ENCODE results near the gene DGKE.

Gene DGKE

DNA sequence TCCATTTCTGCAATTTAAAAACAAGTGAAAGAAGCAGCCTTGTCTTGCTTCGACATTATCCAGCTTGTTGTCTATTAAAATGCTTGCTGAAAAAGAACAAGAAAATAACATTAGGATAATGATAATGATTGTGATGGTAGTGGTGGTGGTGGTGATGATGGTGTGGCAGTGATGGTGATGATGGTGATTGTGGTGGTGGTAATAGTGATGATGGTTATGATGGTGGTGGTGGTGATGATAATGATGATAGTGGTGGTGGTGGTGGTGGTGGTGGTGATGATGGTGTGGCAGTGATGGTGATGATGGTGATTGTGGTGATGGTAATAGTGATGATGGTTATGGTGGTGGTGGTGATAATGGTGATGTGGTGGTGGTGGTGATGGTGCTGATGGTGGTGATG, 41.7 kb upstream of the DGKE start:
- H3K4me2 ChIP-seq (ENCODE audit: low read length), result no peak overlapping the region
- H3K9me3 ChIP-seq (ENCODE audit: insufficient read depth, low read length), result no peaks in the 10 kb centered on the region
- no peak overlapping the region for H2AFZ ChIP-seq (ENCODE audit: low read depth, low read length)
- no peak overlapping the region for H3K9ac ChIP-seq (ENCODE audit: low read length)
- no peaks in the 10 kb centered on the region for H3K79me2 ChIP-seq (ENCODE audit: low read length)
- TF ChIP-seq, protein P1, sequence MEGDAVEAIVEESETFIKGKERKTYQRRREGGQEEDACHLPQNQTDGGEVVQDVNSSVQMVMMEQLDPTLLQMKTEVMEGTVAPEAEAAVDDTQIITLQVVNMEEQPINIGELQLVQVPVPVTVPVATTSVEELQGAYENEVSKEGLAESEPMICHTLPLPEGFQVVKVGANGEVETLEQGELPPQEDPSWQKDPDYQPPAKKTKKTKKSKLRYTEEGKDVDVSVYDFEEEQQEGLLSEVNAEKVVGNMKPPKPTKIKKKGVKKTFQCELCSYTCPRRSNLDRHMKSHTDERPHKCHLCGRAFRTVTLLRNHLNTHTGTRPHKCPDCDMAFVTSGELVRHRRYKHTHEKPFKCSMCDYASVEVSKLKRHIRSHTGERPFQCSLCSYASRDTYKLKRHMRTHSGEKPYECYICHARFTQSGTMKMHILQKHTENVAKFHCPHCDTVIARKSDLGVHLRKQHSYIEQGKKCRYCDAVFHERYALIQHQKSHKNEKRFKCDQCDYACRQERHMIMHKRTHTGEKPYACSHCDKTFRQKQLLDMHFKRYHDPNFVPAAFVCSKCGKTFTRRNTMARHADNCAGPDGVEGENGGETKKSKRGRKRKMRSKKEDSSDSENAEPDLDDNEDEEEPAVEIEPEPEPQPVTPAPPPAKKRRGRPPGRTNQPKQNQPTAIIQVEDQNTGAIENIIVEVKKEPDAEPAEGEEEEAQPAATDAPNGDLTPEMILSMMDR (IDR thresholded peaks at IDR 0.05; ENCODE audit: low read depth, low read length), result no peak
- no peak for TF ChIP-seq EZH2phosphoT487 (IDR thresholded peaks at IDR 0.05; ENCODE audit: low read depth)
- H3K27ac ChIP-seq (ENCODE audit: low read length), result no peak overlapping the region
- H3K36me3 ChIP-seq (replicated peaks; ENCODE audit: low read depth, low read length), result no peaks in the 10 kb centered on the region
- peaks cover 4% of the 10 kb centered on the region for H3K4me1 ChIP-seq (ENCODE audit: low read length)
- no peaks in the 10 kb centered on the region for H3K27me3 ChIP-seq (ENCODE audit: low read depth, low read length)
- no peak overlapping the region for H3K4me3 ChIP-seq (ENCODE audit: low read length)
- H4K20me1 ChIP-seq (ENCODE audit: insufficient read depth, low read length), result no peaks in the 10 kb centered on the region

DNA sequence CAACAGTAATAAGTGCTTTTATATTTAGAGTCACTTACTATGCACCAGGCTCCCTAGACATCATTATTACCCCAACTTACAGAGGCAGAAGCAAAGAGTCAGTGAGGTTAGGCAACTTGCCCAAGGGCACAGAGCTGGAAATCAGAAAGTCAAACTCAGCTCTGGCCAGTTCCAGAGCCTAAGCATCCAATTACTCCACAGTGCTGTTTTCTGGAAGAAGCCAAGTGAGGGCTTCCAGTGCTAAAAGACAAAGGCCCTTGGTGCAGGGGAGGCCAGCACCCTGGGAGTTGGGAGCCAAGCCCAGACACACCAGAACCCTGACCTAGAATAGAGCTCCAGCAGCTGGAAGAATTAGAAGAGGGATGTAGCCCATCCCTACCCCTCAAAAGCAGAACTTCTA, 40.4 kb upstream of the DGKE start:
- no peaks in the 10 kb centered on the region for H3K4me1 ChIP-seq (ENCODE audit: low read length)
- H2AFZ ChIP-seq (ENCODE audit: low read depth, low read length), result no peak overlapping the region
- H3K9ac ChIP-seq (ENCODE audit: low read length), result no peak overlapping the region
- no peak for TF ChIP-seq EZH2phosphoT487 (IDR thresholded peaks at IDR 0.05; ENCODE audit: low read depth)
- TF ChIP-seq, protein P1 (IDR thresholded peaks at IDR 0.05; ENCODE audit: low read depth, low read length), result no peak
- no peak overlapping the region for H3K27ac ChIP-seq (ENCODE audit: low read length)
- H3K36me3 ChIP-seq (replicated peaks; ENCODE audit: low read depth, low read length), result no peaks in the 10 kb centered on the region
- H3K79me2 ChIP-seq (ENCODE audit: low read length), result no peaks in the 10 kb centered on the region
- H3K27me3 ChIP-seq (ENCODE audit: low read depth, low read length), result no peaks in the 10 kb centered on the region
- no peak overlapping the region for H3K4me3 ChIP-seq (ENCODE audit: low read length)
- H4K20me1 ChIP-seq (ENCODE audit: insufficient read depth, low read length), result no peaks in the 10 kb centered on the region
- no peak overlapping the region for H3K4me2 ChIP-seq (ENCODE audit: low read length)
- no peaks in the 10 kb centered on the region for H3K9me3 ChIP-seq (ENCODE audit: insufficient read depth, low read length)

DNA sequence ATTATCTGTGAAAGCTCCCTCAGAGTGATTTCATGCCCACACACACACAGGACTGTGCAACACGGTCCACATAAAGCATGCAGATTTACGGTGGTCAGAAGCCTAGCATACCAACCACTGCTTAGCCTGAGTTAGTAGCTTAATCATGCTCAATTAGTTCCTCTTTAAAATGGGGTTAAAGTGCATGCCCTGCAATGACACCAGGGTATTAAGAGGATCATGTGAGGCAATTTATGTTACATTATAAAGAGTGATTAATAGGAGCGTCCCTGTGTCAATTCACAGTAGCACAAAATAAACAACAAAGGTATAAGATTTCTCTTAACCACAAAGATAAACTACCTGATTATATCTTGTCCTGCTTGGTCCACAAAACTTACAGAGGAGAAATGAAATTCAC, 40.0 kb upstream of the DGKE start:
- H3K9me3 ChIP-seq (ENCODE audit: insufficient read depth, low read length), result no peaks in the 10 kb centered on the region
- no peaks in the 10 kb centered on the region for H3K36me3 ChIP-seq (replicated peaks; ENCODE audit: low read depth, low read length)
- no peak overlapping the region for H3K9ac ChIP-seq (ENCODE audit: low read length)
- no peak overlapping the region for H3K4me2 ChIP-seq (ENCODE audit: low read length)
- no peak overlapping the region for H2AFZ ChIP-seq (ENCODE audit: low read depth, low read length)
- TF ChIP-seq EZH2phosphoT487 (IDR thresholded peaks at IDR 0.05; ENCODE audit: low read depth), result no peak
- H4K20me1 ChIP-seq (ENCODE audit: insufficient read depth, low read length), result no peaks in the 10 kb centered on the region
- H3K79me2 ChIP-seq (ENCODE audit: low read length), result no peaks in the 10 kb centered on the region
- H3K27me3 ChIP-seq (ENCODE audit: low read depth, low read length), result no peaks in the 10 kb centered on the region
- no peaks in the 10 kb centered on the region for H3K4me1 ChIP-seq (ENCODE audit: low read length)
- no peak overlapping the region for H3K4me3 ChIP-seq (ENCODE audit: low read length)
- no peak overlapping the region for H3K27ac ChIP-seq (ENCODE audit: low read length)

DNA sequence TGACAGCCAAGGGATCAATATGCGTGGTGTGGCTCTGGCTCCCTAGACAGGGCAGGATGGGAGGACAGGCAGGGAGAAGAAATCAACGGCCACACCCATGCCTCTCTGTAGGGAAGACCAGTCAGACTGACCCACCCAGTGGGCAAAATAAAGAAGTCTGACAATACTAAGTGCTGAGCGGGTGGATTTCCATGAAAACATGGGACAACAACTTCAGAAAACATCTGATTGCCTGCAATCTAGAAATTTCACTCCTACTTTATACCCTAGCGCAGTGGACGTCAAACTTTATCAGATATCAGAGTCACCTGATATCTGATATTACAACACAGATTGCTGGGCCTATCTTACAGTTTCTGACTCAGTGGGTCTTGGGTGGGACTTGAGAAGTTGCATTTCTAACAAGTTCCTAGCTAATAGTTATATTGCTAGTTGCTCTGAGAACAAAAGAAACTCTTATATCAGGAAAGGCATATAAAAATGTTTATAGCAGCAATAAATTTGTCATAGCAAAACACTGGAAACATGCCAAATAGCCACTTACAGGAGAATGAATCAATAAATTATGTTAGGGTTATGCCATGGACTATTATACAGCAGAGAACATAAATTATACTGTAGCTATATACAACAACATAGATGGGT, 38.6 kb upstream of the DGKE start:
- no peaks in the 10 kb centered on the region for H3K79me2 ChIP-seq (ENCODE audit: low read length)
- H3K4me2 ChIP-seq (ENCODE audit: low read length), result no peak overlapping the region
- no peaks in the 10 kb centered on the region for H3K36me3 ChIP-seq (replicated peaks; ENCODE audit: low read depth, low read length)
- H3K27me3 ChIP-seq (ENCODE audit: low read depth, low read length), result no peaks in the 10 kb centered on the region
- no peak for TF ChIP-seq EZH2phosphoT487 (IDR thresholded peaks at IDR 0.05; ENCODE audit: low read depth)
- TF ChIP-seq, protein P1 (IDR thresholded peaks at IDR 0.05; ENCODE audit: low read depth, low read length), result no peak
- H2AFZ ChIP-seq (ENCODE audit: low read depth, low read length), result no peak overlapping the region
- H3K4me1 ChIP-seq (ENCODE audit: low read length), result no peaks in the 10 kb centered on the region
- H3K9me3 ChIP-seq (ENCODE audit: insufficient read depth, low read length), result no peaks in the 10 kb centered on the region
- no peak overlapping the region for H3K4me3 ChIP-seq (ENCODE audit: low read length)
- H3K9ac ChIP-seq (ENCODE audit: low read length), result no peak overlapping the region
- no peak overlapping the region for H3K27ac ChIP-seq (ENCODE audit: low read length)
- no peaks in the 10 kb centered on the region for H4K20me1 ChIP-seq (ENCODE audit: insufficient read depth, low read length)
